Measurements from ENCODE around the gene TAGLN. TPM values are rescaled to one million over a fixed set of nuclear protein-coding genes. Genes with fewer than 3 reads are reported as not detected.

Gene TAGLN
- total and polyA plus RNA-seq, 2 of the 8 experiments (the other 6 are each of a cell fraction or from before 2014, with no cell fraction given): 140 to 300 TPM

DNA sequence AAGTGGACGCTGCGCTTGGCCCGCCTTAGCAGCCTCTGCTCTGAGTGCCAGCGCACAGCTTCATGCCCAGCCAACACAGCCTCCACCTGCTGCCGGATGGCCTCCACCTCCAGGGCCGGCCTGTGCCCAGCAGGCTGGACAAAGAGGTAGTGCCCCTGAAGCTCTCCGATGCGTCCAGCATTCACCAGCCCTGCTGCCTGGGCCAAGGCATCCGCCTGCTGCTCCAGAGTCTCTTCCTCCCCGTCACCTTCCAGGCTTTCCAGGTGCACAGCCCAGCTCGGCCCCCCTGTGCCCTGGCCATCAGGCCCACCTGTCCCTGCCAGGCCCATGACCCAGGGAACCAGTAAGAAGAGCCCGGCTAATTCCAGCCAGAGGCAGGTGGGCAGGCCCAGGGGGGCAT is 30.2 kb downstream of the TAGLN start (continued):
- TF ChIP-seq, protein P1, sequence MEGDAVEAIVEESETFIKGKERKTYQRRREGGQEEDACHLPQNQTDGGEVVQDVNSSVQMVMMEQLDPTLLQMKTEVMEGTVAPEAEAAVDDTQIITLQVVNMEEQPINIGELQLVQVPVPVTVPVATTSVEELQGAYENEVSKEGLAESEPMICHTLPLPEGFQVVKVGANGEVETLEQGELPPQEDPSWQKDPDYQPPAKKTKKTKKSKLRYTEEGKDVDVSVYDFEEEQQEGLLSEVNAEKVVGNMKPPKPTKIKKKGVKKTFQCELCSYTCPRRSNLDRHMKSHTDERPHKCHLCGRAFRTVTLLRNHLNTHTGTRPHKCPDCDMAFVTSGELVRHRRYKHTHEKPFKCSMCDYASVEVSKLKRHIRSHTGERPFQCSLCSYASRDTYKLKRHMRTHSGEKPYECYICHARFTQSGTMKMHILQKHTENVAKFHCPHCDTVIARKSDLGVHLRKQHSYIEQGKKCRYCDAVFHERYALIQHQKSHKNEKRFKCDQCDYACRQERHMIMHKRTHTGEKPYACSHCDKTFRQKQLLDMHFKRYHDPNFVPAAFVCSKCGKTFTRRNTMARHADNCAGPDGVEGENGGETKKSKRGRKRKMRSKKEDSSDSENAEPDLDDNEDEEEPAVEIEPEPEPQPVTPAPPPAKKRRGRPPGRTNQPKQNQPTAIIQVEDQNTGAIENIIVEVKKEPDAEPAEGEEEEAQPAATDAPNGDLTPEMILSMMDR (IDR thresholded peaks at IDR 0.05; ENCODE audit: control extremely low read depth in 1 of 3, insufficient read depth in 1 of 3, low read depth in 1 of 3, low read length in 3 of 3): no peak
- TF ChIP-seq BACH1 (IDR thresholded peaks at IDR 0.05; ENCODE audit: low read length): no peak
